ENCODE data around the gene ROR2. TPM values are rescaled to one million over a fixed set of nuclear protein-coding genes. Genes with fewer than 3 reads are reported as not detected.

ROR2 gene
- total RNA-seq, 4 donors from 2014 or later = 4.2 to 23.2 (median 11.2) TPM

DNA sequence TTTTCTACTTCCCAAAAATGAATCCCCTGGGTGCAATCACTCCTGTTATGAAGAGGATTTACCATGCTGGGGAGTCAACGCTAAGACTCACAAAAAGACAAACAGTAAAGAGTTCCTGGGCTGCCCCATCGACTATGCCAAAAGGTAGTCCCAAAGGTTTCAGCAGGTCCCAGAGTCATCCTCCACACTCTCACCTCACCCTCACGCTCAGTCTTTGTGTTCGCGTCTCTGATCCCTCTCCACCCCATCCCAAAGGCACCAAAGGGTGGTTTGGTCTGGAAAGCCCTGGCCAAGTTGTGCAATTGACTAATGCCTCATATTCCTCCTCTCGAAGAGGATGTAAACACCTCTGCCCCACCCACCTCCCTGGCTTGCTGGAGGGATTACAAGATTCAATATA lies 286.2 kb downstream of the ROR2 start:
- in situ Hi-C loops (cut with MboI; ENCODE audit: low pct_ligation_motif_present in 1 of 4, low pct_unique_long_range_greater_than_20kb in 1 of 4, low sequenced_read_pairs in 3 of 4) (no loop called here), intact Hi-C loops (cut with DNase I; ENCODE audit: low total_unique reads) (no loop called here)
- TF ChIP-seq POLR2AphosphoS5 (IDR thresholded peaks at IDR 0.05) (no peak), POLR2A (IDR thresholded peaks at IDR 0.05) (no peak), EP300 (IDR thresholded peaks at IDR 0.05; ENCODE audit: low read depth) (no peak)
- TF ChIP-seq, protein P1, sequence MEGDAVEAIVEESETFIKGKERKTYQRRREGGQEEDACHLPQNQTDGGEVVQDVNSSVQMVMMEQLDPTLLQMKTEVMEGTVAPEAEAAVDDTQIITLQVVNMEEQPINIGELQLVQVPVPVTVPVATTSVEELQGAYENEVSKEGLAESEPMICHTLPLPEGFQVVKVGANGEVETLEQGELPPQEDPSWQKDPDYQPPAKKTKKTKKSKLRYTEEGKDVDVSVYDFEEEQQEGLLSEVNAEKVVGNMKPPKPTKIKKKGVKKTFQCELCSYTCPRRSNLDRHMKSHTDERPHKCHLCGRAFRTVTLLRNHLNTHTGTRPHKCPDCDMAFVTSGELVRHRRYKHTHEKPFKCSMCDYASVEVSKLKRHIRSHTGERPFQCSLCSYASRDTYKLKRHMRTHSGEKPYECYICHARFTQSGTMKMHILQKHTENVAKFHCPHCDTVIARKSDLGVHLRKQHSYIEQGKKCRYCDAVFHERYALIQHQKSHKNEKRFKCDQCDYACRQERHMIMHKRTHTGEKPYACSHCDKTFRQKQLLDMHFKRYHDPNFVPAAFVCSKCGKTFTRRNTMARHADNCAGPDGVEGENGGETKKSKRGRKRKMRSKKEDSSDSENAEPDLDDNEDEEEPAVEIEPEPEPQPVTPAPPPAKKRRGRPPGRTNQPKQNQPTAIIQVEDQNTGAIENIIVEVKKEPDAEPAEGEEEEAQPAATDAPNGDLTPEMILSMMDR (IDR thresholded peaks at IDR 0.05) = no peak
- Histone ChIP-seq H3K9me3 (no peaks in the 10 kb centered on the region), H3K4me3 (no peak overlapping the region), H3K27ac (no peak overlapping the region), H3K36me3 (no peaks in the 10 kb centered on the region), H3K4me1 (no peaks in the 10 kb centered on the region), H3K27me3 (no peaks in the 10 kb centered on the region)
- WGBS, 2 donors (ENCODE audit: low coverage in 1 of 2) = 70 to 79% methylated on average over 5 to 6 of the region's 6 CpGs
- DNase-seq = no peak

DNA sequence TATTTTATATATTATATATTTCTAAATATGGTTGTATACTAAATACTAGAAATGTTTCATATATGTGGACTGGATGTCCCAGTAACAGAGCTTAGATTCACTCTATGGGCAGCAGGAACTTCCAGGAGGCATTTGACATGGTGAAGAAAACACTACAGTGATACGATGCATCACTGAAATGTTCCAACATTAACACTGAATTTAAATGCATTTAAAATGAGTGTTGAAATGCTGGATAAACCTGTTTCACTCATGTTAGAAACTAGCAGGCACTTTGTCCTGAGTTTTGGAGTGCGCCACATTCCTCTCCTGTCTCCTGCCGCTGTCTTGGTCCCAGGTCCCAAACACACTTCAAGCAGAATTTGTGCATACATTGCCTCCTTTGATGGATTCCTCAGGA lies 288.6 kb downstream of the ROR2 start:
- no peaks in the 10 kb centered on the region for H3K4me1 ChIP-seq
- no peaks in the 10 kb centered on the region for H3K27me3 ChIP-seq
- in situ Hi-C loops (cut with MboI; ENCODE audit: low pct_ligation_motif_present in 1 of 4, low pct_unique_long_range_greater_than_20kb in 1 of 4, low sequenced_read_pairs in 3 of 4) = no loop called here
- DNase-seq = no peak
- H3K9me3 ChIP-seq = no peaks in the 10 kb centered on the region
- TF ChIP-seq, protein P1 (IDR thresholded peaks at IDR 0.05) = no peak
- H3K36me3 ChIP-seq = no peaks in the 10 kb centered on the region
- no peak overlapping the region for H3K27ac ChIP-seq
- no peak overlapping the region for H3K4me3 ChIP-seq
- intact Hi-C loops (cut with DNase I; ENCODE audit: low total_unique reads) = no loop called here
- 76 to 100% methylated on average over 3 of the region's 3 CpGs for whole genome bisulfite sequencing, 2 donors (ENCODE audit: low coverage in 1 of 2)

DNA sequence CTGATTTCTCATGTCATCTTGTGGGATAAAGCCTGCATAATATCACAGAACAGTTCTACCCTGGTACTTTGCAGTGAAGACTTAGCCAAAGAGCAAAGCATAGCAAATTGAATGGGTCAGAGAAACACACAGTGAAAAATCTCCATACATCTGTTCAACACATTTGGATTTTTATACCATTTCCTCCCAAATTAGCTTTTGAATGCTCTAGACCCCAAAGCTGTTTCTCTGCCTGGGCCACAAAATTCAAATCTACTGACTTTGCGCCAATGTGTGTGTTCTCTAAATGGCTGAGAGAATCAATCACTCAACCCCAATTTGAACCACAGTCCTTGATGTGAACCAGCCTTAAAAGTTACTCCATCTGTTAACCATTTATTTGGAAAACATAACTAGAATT lies 289.5 kb downstream of the ROR2 start:
- intact Hi-C loops (cut with DNase I; ENCODE audit: low total_unique reads) = no loop called here
- 97 to 100% methylated on average over 1 of the region's 1 CpG for WGBS, 2 donors (ENCODE audit: low coverage in 1 of 2)
- Histone ChIP-seq H3K27ac (no peak overlapping the region), H3K36me3 (no peaks in the 10 kb centered on the region), H3K4me3 (no peak overlapping the region), H3K4me1 (no peaks in the 10 kb centered on the region), H3K27me3 (no peaks in the 10 kb centered on the region), H3K9me3 (no peaks in the 10 kb centered on the region)
- DNase-seq = no peak
- in situ Hi-C loops (cut with MboI; ENCODE audit: low pct_ligation_motif_present in 1 of 4, low pct_unique_long_range_greater_than_20kb in 1 of 4, low sequenced_read_pairs in 3 of 4) = no loop called here
- TF ChIP-seq, protein P1 (IDR thresholded peaks at IDR 0.05) = no peak
- TF ChIP-seq EP300 (IDR thresholded peaks at IDR 0.05; ENCODE audit: low read depth) (no peak), POLR2A (IDR thresholded peaks at IDR 0.05) (no peak), POLR2AphosphoS5 (IDR thresholded peaks at IDR 0.05) (no peak)

DNA sequence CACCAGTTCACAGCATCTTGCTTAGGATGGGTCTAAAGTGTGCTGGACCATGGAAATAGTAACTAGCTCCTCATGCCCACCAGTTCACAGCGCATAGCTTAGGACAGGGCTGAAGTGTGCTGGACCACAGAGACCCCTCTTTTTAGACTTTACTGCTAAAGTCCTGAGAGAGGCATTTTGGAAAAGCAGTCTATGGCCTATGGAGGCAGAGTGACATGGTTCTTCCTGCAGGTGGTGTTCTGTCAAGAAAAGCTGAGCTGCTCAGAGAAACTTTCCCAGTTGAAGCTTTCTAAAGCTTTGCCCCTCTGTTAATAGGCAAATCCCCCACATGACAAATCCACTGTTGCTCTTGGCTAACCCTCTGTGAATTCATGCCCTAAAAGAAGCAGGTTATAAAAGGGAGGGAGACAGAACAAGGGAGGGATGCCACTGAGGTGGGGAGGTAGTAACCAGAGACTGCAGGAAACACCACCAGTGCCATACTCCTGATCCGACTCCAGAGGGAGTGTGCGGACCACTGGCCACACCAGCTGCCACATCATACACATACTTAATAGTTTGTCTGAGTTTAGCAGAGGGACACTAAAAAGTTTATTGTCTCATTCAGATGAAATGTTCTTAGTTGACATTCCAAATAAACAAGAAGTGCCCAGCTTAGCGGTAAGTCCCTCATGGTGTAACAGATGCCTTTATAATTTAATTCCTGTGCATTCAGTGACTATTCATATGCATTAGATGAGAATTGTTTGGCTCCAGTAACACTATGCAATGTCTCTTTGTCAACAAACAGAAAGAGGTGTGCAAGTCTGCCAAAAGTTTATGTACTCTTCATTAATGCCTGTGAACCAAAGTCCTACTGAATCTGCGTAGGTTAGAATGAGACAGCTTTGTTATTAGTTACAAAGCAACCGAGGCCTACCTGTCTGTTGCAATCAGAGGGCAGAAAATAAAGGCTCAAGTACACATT lies 290.2 kb downstream of the ROR2 start:
- intact Hi-C loops (cut with DNase I; ENCODE audit: low total_unique reads) (no loop called here), in situ Hi-C loops (cut with MboI; ENCODE audit: low pct_ligation_motif_present in 1 of 4, low pct_unique_long_range_greater_than_20kb in 1 of 4, low sequenced_read_pairs in 3 of 4) (no loop called here)
- DNase-seq = no peak
- Histone ChIP-seq H3K4me3 (no peak overlapping the region), H3K36me3 (no peaks in the 10 kb centered on the region), H3K27me3 (no peaks in the 10 kb centered on the region), H3K27ac (no peak overlapping the region), H3K9me3 (no peaks in the 10 kb centered on the region), H3K4me1 (no peaks in the 10 kb centered on the region)
- TF ChIP-seq EP300 (IDR thresholded peaks at IDR 0.05; ENCODE audit: low read depth) = no peak
- TF ChIP-seq, protein P1 (IDR thresholded peaks at IDR 0.05) = peak; percentile 25 to 48 (median 36)
- WGBS, 2 donors (ENCODE audit: low coverage in 1 of 2) = 54% methylated on average over 3 to 6 of the region's 6 CpGs
